ENCODE data around the gene PRR4.

The PRR4 gene

DNA sequence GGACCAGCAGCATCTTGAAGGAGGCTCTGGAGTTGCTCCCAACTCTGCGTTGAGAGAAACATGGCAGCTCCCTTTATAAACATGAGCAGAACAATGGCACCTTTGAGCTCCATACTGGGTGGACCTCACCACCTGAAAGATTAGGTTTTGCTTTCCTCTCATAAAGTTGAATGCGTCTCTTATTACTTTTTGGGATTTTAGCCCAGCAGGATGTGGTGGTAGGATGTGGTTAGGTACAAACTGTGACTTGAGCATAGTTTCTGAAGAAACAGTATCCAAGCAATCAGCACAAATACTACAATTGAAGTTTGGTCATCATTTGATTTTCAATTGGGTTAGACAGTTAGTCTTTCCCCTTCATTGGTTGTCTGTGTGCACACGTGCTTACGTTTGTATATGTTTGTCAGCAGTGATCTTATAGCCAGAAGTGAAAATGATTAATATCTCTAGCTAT lies at the start of gene PRR4:
TSS of gene PRR4 (minus strand) at position 51 of the 454 bp plus-strand sequence. CDS start at position 13, 38 bp downstream.
- no peak for DNase-seq (ENCODE audit: low spot score)

GRCh38 chr12:10896854-10897253 lies 47.6 kb upstream of the PRR4 start:
- DNase-seq (ENCODE audit: low spot score): no peak

GRCh38 chr12:10891937-10892336 lies 42.7 kb upstream of the PRR4 start:
- DNase-seq (ENCODE audit: low spot score): no peak

- DNase-seq (ENCODE audit: low spot score): no peak
Observed at GRCh38 chr12:10889226-10889625, 40.0 kb upstream of the PRR4 start.

- no peak for DNase-seq (ENCODE audit: low spot score)
Observed at GRCh38 chr12:10884086-10884725, 34.9 kb upstream of the PRR4 start, which contains the start of gene PRH1. PRH1 (minus strand) TSS chr12:10884255; CDS start chr12:10884217, 38 bp downstream.

DNA sequence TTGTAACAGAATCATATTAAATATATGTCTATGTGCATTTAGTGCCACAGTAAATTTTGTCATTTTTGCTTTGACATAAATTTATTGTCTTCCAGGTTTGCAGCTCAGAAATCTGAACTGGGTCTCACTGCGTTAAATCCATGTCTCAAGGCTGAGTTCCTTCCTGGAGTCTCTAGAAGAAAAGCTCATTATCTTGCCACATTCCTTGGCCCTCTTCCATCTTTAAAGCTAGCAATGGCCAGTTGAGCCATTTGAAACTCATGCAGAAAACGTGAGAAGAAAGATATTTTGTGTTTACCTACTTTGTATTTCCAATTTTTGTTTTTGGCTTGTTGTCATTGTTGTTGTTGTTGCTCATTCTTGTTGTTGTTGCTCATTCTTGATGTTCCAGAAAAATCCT lies 24.1 kb upstream of the PRR4 start:
- DNase-seq (ENCODE audit: low spot score): no peak

GRCh38 chr12:10867381-10867780 lies 18.1 kb upstream of the PRR4 start:
- no peak for DNase-seq (ENCODE audit: low spot score)

DNA sequence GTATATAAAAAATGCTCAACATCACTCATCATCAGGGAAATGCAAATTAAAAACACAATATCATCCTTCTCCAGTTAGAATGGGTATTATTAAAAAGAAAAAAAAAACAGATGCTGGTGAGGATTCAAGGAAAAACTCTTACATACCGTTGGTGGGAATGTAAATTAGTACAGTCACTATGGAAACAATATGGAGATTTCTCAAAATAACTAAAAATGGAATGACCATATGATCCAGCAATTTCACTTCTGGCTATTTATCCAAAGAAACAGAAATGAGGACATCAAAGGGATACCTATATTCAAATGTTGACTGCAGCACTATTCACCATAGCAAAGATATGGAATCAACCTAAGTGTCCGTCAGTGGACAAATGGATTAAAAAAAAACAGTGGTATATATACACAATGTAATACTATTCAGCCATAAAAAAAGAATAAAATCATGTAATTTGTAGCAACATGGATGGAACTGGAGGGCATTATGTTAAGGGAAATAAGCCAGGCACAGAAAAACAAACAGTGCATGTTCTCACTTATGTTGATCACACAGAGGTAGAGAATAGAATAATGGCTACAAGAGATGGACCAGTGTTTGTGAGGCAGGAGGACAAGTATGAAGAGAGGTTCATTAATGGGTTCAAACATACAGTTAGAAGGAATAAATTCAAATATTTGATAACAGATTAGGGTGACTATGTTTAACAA lies 14.4 kb upstream of the PRR4 start:
- no peak for DNase-seq (ENCODE audit: low spot score)

GRCh38 chr12:10861366-10861765 lies 12.1 kb upstream of the PRR4 start:
- no peak for DNase-seq (ENCODE audit: low spot score)

GRCh38 chr12:10855807-10856206 lies 6.5 kb upstream of the PRR4 start:
- DNase-seq (ENCODE audit: low spot score): no peak

DNA sequence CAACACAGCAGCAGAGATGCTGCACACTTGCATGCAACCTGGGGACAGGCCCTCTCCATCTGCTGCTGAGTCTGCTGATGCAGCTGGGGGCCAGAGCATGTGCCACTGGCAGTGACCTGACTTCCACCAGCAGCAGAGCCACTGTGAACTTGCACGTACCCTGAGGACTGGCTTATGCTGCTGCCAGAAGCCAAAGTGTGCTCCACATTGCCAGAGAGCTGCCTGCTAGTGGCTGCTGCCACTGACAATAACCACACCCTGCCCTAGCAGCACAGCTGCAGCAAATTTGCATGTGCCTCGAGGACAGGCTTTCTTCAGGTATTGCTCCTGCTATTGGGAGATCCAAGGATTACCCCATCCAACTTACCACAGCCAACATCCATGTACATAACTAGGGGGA lies 4.5 kb upstream of the PRR4 start:
- DNase-seq (ENCODE audit: low spot score): no peak

DNA sequence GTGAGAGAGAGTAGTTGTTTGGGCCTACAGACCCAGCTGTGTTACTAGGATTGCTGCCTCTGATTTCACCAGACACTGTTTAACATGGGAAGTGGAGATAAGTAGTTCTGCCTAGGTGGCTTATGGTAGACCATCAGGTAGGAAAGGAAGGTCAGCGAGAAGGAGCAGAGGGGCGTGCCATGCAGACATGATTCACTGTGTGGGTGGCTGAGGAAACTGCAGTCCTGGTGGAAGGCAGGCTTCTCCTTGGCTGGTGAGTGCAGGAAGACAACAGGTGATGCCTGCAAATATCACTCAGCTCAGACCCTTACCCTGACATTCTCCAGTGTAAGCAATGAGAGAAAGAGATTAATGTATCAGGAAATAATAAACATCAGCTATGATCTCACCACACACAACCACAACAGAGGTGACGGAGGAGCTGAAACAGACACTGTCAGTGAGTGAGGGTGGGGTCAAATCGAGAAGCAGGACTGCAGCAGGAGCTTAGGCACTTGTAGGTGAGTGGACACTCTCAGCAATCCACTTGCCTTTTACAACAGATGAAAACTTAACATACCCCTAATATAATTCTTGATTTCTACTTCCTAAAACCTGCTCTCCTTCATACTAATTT lies 2.1 kb upstream of the PRR4 start:
- DNase-seq (ENCODE audit: low spot score): no peak

GRCh38 chr12:10847744-10848143 lies 1.5 kb downstream of the PRR4 start:
- DNase-seq (ENCODE audit: low spot score): no peak

- no peak for DNase-seq (ENCODE audit: low spot score)
Observed at GRCh38 chr12:10842862-10843261, 6.4 kb downstream of the PRR4 start.

DNA sequence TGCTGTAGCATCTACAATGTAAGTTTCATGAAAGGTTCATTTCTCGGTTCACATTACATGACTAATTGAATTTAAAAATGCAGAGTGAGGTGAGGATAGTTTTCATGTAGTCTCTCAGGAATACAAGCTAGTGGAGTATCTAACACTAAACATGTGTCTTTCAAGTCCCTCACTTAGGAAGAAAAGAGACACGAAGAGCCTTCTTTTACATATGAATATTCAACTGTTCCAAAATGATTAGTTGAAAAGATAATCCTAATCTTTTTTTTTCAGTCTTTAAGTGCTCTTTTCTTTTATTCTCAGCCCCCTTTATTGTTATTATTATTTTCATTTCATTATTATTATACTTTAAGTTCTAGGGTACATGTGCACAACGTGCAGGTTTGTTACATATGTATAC lies 10.8 kb downstream of the PRR4 start:
- no peak for DNase-seq (ENCODE audit: low spot score)

DNA sequence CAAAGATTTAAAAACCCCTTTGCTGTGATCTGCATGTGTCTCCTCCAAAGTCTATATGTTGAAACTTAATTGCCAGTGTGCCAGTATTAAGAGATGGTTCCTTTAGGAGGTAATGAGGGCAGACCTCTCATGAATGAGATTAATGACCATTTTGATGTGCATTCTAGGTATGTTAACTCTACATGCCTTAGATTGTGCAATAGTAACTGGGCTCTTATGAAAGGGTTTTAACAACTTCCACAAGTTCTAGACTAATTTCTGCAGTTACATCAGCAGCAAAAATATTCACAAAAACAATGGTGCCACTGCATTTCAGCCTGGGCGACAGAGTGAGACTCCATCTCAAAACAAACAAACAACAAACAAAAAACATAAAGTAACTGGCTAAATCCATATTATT lies 19.3 kb downstream of the PRR4 start:
- no peak for DNase-seq (ENCODE audit: low spot score)

DNA sequence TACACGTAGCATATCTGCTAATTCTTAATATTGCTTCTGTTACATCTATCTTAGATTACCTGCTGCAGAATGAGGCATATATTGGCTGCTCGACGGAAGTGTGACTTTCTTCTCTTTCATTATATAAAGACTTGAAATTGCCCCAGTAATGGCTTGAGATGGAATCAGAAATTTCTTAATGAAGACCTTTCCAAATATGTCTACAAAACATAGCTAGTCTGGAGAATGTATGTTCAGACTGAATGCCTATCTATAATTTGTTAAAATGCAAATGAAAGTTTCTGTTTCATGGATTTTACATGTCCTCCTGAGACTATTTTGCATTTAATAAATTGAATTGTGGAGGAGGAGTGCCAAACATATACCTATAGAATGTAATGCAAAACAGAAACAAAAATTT lies 23.0 kb downstream of the PRR4 start, which contains the start of gene TAS2R10:
TSS of gene TAS2R10 (minus strand) at position 101 of the 400 bp plus-strand sequence. CDS start at position 12, 89 bp downstream.
- no peak for DNase-seq (ENCODE audit: low spot score)

GRCh38 chr12:10824957-10825356 lies 24.3 kb downstream of the PRR4 start:
- DNase-seq (ENCODE audit: low spot score): no peak

DNA sequence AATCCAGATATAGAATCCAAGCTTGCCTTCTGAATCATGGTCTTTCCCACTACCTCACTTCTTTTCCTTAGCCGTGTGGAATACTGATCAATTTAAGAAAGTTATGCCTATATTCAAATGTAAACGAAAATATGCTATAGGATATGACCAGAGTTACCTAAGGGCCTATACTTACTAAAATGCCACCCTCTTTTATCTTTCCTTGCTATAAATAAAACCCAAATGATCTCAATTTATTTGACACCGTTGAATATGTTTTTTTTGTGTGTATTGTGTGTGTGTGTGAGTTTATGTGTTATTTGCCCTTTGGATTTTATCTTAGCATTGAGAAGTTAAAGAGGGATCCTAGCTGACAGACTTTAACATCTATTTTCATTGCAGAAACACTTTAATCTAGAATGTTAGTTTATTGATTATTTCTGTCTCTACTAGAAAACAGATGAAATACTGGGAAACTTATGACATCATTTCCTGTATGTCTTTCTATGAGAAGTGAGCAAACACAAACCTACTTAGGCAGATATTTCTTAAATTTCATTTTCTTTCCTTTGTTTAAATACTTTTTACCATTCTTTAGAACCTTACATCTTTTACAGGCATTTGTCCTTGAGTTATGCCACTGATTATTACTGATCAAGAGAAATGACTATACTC lies 37.3 kb downstream of the PRR4 start:
- DNase-seq (ENCODE audit: low spot score): no peak

- DNase-seq (ENCODE audit: low spot score): no peak
Observed at GRCh38 chr12:10810068-10810467, 39.2 kb downstream of the PRR4 start, which contains the start of gene TAS2R9. TAS2R9 (minus strand) TSS chr12:10810168; CDS start chr12:10810075, 93 bp downstream.

GRCh38 chr12:10807186-10807585 lies 42.1 kb downstream of the PRR4 start, which contains the start of gene TAS2R8:
TAS2R8 (minus strand) TSS chr12:10807286; CDS start chr12:10806980, 306 bp downstream.
- DNase-seq (ENCODE audit: low spot score): no peak

- no peak for DNase-seq (ENCODE audit: low spot score)
Observed at GRCh38 chr12:10802587-10802986, 46.7 kb downstream of the PRR4 start, which contains the start of gene TAS2R7. TAS2R7 (minus strand) TSS chr12:10802627; CDS start chr12:10802570, 57 bp downstream.
